Measurements from ENCODE around the gene GHRHR.

The GHRHR gene

GRCh38 chr7:30968294-30968693, 4.5 kb downstream of the GHRHR start:
- no peak for DNase-seq (ENCODE audit: low read depth in 4 of 4, low spot score in 1 of 4)

DNA sequence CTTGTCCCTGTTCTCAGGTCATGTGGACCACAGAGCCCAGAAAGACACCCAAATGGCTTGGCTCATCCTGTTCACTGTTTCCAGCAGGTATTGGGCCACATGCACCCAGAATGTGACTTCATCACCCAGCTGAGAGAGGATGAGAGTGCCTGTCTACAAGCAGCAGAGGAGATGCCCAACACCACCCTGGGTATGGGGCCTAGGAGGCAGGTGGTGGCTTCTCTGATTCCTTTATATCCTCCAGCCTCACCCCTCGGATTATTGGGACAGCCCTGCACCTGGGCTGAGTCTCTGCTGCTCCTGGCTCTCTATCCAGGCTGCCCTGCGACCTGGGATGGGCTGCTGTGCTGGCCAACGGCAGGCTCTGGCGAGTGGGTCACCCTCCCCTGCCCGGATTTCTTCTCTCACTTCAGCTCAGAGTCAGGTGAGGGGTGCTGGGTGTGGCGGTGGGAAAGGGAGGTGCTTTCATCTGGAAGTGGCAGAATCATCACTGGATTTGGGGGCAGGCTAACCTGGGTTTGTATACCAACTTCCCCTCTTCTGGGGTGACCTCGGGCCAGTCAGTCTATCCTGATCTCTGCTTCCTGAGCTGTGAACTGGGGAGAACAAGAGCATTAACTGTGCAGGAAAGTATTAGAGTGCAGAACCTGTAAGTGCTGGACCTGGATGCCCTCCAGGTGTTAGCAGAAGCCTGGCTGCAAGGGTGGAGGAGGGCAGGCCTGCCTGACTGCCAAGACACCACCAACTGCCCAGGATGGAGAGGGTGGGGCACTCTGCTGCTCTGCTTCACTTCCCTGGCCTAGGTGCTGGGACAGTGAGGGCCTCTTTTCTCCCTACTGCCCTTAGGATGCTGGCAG, 5.2 kb downstream of the GHRHR start:
- DNase-seq (ENCODE audit: low read depth in 4 of 4, low spot score in 1 of 4): no peak

- DNase-seq (ENCODE audit: low read depth in 4 of 4, low spot score in 1 of 4): no peak
Measured at GRCh38 chr7:30969604-30969970, 5.8 kb downstream of the GHRHR start.

DNA sequence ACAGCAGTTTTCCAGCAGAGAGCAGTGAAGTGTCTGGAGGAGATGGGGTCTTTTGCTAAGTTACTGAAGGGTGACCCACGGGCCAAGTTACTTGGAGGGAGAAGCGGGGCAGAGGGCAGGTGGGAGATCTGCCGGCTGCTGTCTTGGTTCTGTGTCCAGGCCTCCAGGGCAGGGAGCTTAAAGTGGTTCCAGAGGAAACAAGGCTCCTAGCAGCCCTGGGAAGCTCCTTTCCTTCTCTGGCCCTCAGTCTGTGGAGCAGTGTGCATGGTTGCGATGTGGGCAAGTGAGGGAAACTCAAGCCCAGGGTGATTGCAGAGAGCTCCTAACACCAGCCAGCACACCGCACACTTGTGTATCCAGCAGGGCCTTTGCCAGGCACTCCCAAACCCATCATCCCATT, 6.3 kb downstream of the GHRHR start:
- DNase-seq (ENCODE audit: low read depth in 4 of 4, low spot score in 1 of 4): no peak

DNA sequence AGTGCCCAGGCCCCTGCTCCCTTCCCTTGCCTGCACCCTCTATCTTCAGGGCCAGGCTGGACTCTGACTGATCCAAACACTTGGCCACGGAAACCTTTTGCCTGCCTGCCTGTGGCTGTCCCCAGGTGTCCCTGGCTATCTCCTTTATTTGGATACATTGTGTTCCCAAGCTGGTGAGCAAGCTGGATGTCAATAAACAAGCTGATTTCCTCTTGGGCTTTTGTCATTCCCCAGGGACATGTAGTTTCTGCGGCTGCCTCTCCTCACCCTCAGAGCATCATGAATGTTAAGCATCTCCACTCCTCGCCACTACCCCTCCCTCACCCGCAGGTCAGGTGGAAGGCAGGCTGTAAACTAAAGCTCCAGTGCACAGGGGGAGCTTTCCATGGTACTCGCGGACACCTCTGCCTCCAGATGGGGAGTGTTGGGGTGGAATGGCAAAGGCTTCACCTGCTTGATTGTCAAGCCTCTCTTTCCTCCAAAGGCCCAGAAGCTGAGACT, 6.9 kb downstream of the GHRHR start:
- no peak for DNase-seq (ENCODE audit: low read depth in 4 of 4, low spot score in 1 of 4)

GRCh38 chr7:30971440-30971839, 7.7 kb downstream of the GHRHR start:
- DNase-seq (ENCODE audit: low read depth in 4 of 4, low spot score in 1 of 4): no peak

- no peak for DNase-seq (ENCODE audit: low read depth in 4 of 4, low spot score in 1 of 4)
Measured at GRCh38 chr7:30971840-30972563, 8.2 kb downstream of the GHRHR start.

GRCh38 chr7:30973292-30973691, 9.5 kb downstream of the GHRHR start:
- DNase-seq (ENCODE audit: low read depth in 4 of 4, low spot score in 1 of 4): no peak

GRCh38 chr7:30973791-30974604, 10.2 kb downstream of the GHRHR start:
- no peak for DNase-seq (ENCODE audit: low read depth in 4 of 4, low spot score in 1 of 4)

GRCh38 chr7:30974605-30975255, 11.0 kb downstream of the GHRHR start:
- DNase-seq (ENCODE audit: low read depth in 4 of 4, low spot score in 1 of 4): peak in 1 of 4 experiments; percentile 36

- no peak for DNase-seq (ENCODE audit: low read depth in 4 of 4, low spot score in 1 of 4)
Measured at GRCh38 chr7:30975256-30975899, 11.6 kb downstream of the GHRHR start.

DNA sequence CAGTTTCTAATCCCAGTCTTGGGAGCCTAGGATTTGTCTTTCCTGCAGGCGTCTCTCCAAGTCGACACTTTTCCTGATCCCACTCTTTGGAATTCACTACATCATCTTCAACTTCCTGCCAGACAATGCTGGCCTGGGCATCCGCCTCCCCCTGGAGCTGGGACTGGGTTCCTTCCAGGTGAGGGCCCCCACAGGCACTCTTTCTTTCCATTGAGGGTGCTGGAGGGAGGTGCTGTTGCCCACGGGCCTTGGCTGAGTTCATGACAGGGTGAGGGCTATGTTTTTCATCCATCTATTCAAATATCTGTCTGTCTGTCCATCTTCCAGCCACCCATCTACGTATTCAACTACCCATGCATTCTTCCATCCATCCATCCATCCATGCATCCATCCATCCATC, 12.6 kb downstream of the GHRHR start:
- DNase-seq (ENCODE audit: low read depth in 4 of 4, low spot score in 1 of 4): no peak

DNA sequence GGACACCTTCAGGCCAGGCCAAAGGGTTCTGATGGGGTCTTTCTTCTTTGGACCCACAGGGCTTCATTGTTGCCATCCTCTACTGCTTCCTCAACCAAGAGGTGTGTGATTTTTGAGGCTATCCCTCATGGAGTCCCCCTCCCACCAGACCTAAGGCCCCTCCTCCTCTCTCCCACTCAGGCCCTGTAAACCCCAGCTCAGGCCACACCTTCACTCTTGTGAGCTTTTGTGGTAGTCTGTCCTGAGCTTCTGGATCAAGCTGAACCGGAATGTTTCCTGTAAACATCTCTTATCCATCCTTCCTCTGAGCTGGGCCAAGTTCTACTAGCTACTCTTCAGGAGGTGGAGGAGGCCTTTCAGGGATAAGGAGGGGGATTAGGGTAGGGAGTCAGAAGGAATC, 13.5 kb downstream of the GHRHR start:
- DNase-seq (ENCODE audit: low read depth in 4 of 4, low spot score in 1 of 4): no peak

GRCh38 chr7:30977896-30978564, 14.3 kb downstream of the GHRHR start:
- no peak for DNase-seq (ENCODE audit: low read depth in 4 of 4, low spot score in 1 of 4)

DNA sequence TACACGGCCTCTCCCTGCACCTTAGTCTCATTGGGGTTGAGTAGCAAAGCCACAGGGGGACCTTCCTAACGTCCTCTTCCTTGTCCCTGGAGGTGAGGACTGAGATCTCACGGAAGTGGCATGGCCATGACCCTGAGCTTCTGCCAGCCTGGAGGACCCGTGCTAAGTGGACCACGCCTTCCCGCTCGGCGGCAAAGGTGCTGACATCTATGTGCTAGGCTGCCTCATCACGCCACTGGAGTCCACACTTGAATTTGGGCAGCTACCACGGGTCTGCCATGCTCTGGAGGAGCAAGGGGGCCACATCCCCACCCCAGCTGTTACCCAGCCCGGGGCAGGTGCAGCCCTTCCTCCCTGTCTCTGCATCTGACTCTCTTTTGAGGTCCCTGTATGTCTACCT, 15.3 kb downstream of the GHRHR start:
- DNase-seq (ENCODE audit: low read depth in 4 of 4, low spot score in 1 of 4): no peak

DNA sequence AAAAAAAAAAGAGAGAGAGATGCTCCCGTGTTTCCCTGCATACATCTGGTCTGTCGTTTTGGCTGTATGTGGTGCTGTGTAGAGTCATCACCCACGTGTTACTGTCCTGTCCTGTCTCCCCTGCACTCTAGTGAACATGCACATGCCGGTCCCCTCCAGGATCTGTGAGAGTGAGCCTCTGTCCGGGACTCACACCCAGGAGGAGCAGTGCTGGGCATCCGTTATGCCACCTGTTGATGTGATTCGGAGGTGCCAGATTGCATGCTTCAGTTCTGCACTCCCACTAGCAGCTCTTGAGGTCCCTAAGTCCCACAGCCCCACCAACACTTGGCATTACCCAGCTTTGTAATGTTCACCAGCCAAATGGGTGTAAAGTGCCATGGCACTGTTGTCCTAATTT, 16.4 kb downstream of the GHRHR start:
- no peak for DNase-seq (ENCODE audit: low read depth in 4 of 4, low spot score in 1 of 4)

GRCh38 chr7:30980751-30981150, 17.0 kb downstream of the GHRHR start:
- no peak for DNase-seq (ENCODE audit: low read depth in 4 of 4, low spot score in 1 of 4)

DNA sequence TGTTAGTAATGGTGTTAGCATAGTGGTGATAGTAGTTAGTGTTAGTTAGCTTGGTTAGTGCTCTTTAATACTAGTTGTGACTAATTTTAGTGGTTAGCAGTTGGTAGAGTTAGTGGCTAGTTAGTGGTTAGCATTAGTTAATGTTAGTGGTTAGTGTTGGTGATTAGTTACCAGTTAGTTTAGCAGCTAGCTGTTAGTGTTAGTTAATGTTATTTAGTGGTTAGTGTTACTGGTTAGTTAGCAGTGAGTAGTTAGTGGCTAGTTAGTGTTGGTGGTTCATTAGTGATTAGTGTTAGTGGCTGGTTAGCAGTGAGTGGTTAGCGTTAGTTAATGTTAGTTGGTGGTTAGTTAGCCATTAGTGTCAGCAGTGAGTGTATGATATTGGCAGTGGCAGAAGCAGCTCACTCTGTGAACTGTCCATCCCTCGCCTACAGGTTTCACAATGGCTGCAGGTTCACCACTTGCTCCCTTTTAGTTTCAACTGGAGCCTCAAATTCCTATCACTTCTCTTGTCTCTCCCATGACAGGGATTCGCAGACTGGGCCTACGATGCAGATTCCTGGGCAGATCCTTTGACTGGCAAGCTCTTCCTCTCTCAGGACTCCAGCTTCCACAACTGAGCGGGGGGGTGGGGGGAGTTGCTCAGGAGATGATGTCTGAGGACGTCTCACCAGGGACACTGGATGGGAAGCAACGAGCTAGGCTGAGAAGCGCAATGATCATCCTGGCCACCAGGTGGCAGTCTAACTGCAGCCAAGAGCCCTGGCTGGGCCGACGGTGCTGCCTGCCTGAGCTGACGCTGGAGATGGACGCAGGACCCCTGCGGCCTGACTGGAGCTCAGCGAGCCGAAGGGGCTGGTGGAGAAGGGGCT, 19.5 kb downstream of the GHRHR start:
- peak; percentile 42 to 69 (median 60) for DNase-seq (ENCODE audit: low read depth in 4 of 4, low spot score in 1 of 4)

DNA sequence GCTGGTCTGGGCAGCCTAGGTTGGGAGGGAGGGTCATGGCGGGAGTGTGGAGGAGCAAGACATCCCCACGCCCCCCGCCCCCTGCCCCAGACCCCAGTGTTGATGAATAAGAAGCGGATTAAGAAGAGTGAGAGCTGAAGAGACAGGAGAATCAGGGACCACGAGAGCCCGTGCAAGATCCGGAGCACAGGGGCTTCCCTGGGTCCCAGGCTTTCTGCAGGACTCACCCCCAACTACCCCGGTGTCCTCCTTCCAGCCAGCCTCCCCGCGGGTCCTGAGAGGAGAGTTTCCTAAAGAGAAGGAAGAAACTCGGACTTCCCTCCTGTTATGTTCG, 20.1 kb downstream of the GHRHR start:
- DNase-seq (ENCODE audit: low read depth in 4 of 4, low spot score in 1 of 4): no peak

Measured in stimulated activated CD4-positive, alpha-beta T cell treated with anti-CD3 and anti-CD28 coated beads, Interleukin-1b, Interleukin-23, amount 100 ng/mL, for 24 hours (primary cell).